Keratinocyte (primary cell): ENCODE results near the gene SELENOS.

Source experiments
- CTCF ChIP-seq, 3 experiments: IDR thresholded peaks in 1 of 3; conservative IDR thresholded peaks in 1 of 3; optimal IDR thresholded peaks in 1 of 3; 2 replicates in 2 of 3; 3 replicates in 1 of 3; pipeline versions ENCODE3 to v1.5.1; 2011; ENCODE audit warnings: low read length in 3 of 3, mild to moderate bottlenecking in 3 of 3, moderate library complexity in 2 of 3, control low read depth in 1 of 3, inconsistent platforms in 1 of 3; ENCODE audit not compliant: insufficient read depth in 2 of 3; ENCODE audit errors: extremely low read depth in 1 of 3
- EZH2 ChIP-seq: IDR thresholded peaks from one replicate; pipeline ENCODE4 v1.6.1; 2012; ENCODE audit warnings: inconsistent platforms, mild to moderate bottlenecking, low read length, moderate library complexity

DNA sequence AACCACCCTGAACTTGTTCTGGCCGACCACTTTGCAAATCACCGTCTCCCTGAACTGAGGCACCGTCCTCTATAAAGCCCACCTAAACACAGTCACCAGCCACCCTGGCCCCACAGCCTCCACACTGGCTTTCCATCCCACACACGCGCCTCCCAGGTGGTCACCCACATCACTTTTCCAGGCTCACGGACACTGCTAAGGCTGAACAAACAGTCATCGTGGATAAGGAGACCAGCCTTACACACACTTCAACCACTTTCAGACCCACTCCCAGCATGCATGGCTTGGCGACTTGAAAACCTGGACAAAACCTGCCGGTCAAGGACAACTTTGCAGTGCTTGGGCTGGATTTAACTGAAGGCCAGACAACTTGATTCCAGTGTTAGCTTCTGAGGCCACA lies 33.9 kb downstream of the SELENOS start:
- no peak for TF ChIP-seq CTCF (optimal IDR thresholded peaks at IDR 0.05 in 1 of 3, IDR thresholded peaks at IDR 0.05 in 1 of 3, conservative IDR thresholded peaks at IDR 0.05 in 1 of 3; ENCODE audit: extremely low read depth in 1 of 3, insufficient read depth in 2 of 3, low read length in 3 of 3)
- TF ChIP-seq EZH2, result no peak
